Activated B cell treated with CpG ODN at 0.5 μM for 24 hours (primary cell): ENCODE measurements around the gene R3HDM1. TPM values are rescaled to one million over a fixed set of nuclear protein-coding genes. Genes with fewer than 3 reads are reported as not detected.
"Not testable (repeated sequence)": the region's sequence is repeated elsewhere in the genome, so short reads cannot be mapped to it uniquely, and the experiment has no call there.

Source experiments
- ATAC-seq: fragments of 200-7000 bp; cut with Tn5 transposase; one replicate; pipeline ENCODE4 v1.10.0; 2021; ENCODE audit warnings: low read depth, mild to moderate bottlenecking, moderate library complexity
- CTCF ChIA-PET: fragments of 350-600 bp; sonication (Branson Sonifier 250); formaldehyde crosslinking; loops from one replicate; lab custom pipeline; 2021; ENCODE audit warnings: antibody characterized with exemption; lab: Charles Lee
- POLR2A ChIA-PET: fragments of 350-600 bp; sonication (Branson Sonifier 250); formaldehyde crosslinking; loops from one replicate; lab custom pipeline; 2021; ENCODE audit warnings: antibody characterized with exemption; lab: Charles Lee
- DNase-seq: peaks from one replicate; pipeline ENCODE4 v3.0.0; 2022
- H3K27ac Mint-ChIP-seq: one replicate; pipeline ENCODE4 v1.8.0; 2020; ENCODE audit warnings: mixed read lengths
- H3K27me3 Mint-ChIP-seq: one replicate; pipeline ENCODE4 v1.8.0; 2021; ENCODE audit warnings: mixed read lengths
- H3K36me3 Mint-ChIP-seq: one replicate; pipeline ENCODE4 v1.8.0; 2021; ENCODE audit warnings: low read depth, mixed read lengths
- H3K4me1 Mint-ChIP-seq: one replicate; pipeline ENCODE4 v1.8.0; 2021; ENCODE audit warnings: mixed read lengths
- H3K4me3 Mint-ChIP-seq: one replicate; pipeline ENCODE4 v1.8.0; 2020; ENCODE audit warnings: mild to moderate bottlenecking, mixed read lengths
- H3K9me3 Mint-ChIP-seq: one replicate; pipeline ENCODE4 v1.8.0; 2020; ENCODE audit warnings: mixed read lengths
- CTCF ChIP-seq: fragments of 200-600 bp; IDR thresholded peaks from one replicate; pipeline ENCODE4 v1.8.0; 2022; ENCODE audit warnings: antibody characterized with exemption, mild to moderate bottlenecking
- intact Hi-C: fragments of 100-400 bp; cut with micrococcal nuclease; formaldehyde crosslinking; loops from one replicate; pipeline ENCODE4 v1.15.1; 2024
- total RNA-seq: library from RNA; stranded (reverse); gene quantifications from 2 replicates; pipeline ENCODE4 v1.2.3, GENCODE V29; 2022

The R3HDM1 gene
- total RNA-seq, 1 donor from 2014 or later: 49.8 TPM

DNA sequence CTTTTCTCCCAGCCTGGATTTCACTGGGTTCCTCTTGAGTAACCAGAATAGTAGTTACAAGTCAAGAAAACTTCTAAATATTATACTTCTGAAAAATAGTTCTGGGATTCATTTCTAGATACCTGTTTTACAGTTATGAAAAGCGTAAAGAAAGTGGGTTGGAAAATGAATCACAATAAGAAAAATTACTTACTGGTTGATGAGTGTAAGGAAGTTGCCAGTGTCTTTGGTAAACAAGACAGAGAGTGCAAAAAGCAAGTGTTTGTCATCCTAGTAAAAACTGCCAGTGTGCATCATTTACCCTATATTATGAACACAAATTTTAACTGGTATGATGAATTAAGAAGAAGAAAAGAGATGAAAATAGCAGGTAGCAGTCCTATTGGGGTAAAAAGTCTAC lies 88.9 kb downstream of the R3HDM1 start:
- H3K36me3 Mint-ChIP-seq: peaks cover 29% of the 10 kb centered on the region
- H3K4me1 Mint-ChIP-seq: no peaks in the 10 kb centered on the region
- DNase-seq (no peak), ATAC-seq (no peak)
- H3K27ac Mint-ChIP-seq: no peak overlapping the region
- no peak for TF ChIP-seq CTCF
- intact Hi-C loops: no loop called here
- CTCF ChIA-PET: no interaction called here
- H3K4me3 Mint-ChIP-seq: no peak overlapping the region
- POLR2A ChIA-PET: no interaction called here
- no peaks in the 10 kb centered on the region for H3K9me3 Mint-ChIP-seq
- no peaks in the 10 kb centered on the region for H3K27me3 Mint-ChIP-seq

DNA sequence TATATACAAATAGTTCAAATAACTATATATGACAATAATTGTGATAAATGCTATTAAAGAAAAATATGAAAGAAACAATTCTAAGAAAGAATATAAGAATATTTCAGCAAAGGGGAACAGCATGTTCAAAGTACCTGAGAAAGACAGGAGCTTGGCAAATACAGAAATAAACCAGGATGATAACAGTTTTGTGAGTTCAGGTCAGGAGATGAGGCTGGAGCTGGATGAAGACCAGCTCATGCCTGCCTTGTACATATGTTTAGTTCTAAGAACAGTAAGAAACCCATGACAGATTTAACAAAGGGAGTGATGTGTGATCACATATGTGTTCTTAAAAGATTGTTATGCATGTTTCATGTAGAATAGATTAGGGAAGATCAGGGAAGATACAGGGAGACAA lies 98.2 kb downstream of the R3HDM1 start:
- H3K27me3 Mint-ChIP-seq: no peaks in the 10 kb centered on the region
- ChIA-PET CTCF (no interaction called here), POLR2A (no interaction called here)
- no peak for TF ChIP-seq CTCF
- intact Hi-C loops: no loop called here
- ATAC-seq (no peak), DNase-seq (no peak)
- no peaks in the 10 kb centered on the region for H3K9me3 Mint-ChIP-seq
- H3K4me1 Mint-ChIP-seq: no peaks in the 10 kb centered on the region
- peaks cover 15% of the 10 kb centered on the region for H3K36me3 Mint-ChIP-seq
- H3K4me3 Mint-ChIP-seq: no peak overlapping the region
- no peak overlapping the region for H3K27ac Mint-ChIP-seq

DNA sequence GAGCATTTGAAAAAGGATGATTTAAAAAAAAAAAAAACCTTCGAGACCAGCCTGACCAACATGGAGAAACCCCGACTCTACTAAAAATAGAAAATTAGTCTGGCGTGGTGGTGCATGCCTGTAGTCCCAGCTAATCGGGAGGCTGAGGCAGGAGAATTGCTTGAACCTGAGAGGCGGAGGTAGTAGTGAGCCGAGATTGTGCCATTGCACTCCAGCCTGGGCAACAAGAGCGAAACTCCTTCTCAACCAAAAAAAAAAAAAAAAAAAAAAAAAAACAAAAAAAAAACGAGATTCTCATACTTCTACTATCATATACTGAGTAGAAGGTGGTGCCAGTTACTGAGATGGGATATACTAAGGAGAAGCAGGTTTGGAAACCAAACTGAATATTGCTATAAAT lies 98.8 kb downstream of the R3HDM1 start:
- ATAC-seq, intact Hi-C loops, DNase-seq, H3K9me3 Mint-ChIP-seq, H3K27ac Mint-ChIP-seq, H3K27me3 Mint-ChIP-seq, H3K4me3 Mint-ChIP-seq, POLR2A ChIA-PET, H3K4me1 Mint-ChIP-seq: not testable (repeated sequence)
- peaks cover 11% of the 10 kb centered on the region for H3K36me3 Mint-ChIP-seq
- CTCF ChIA-PET: interaction anchor here (0.6 kb wide), 1 partner anchor 104 kb away, joined by 3 read pairs; no protein-coding TSS in a partner anchor

DNA sequence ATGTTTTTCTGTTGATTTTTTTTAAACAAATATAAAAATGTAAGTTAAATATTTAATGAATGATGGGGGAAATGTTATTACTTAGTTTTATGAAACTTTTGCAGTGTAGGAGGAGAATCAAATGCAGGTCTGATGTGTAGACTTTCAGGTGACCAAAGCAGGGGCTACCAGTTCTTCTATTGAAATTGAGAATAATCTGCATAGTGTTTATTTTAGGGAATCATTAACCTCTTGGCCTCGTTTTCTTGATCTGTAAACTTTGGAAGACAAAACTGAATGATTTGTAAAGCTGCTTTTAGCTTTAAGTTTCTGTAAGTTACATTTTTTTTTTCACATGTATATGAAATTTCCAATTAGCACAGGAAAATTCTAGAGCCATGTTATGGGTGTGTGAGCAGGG lies 99.2 kb downstream of the R3HDM1 start:
- Mint-ChIP-seq H3K27me3 (no peaks in the 10 kb centered on the region), H3K4me3 (no peak overlapping the region), H3K36me3 (peaks cover 13% of the 10 kb centered on the region), H3K9me3 (no peaks in the 10 kb centered on the region), H3K4me1 (no peaks in the 10 kb centered on the region), H3K27ac (no peak overlapping the region)
- no peak for TF ChIP-seq CTCF
- ChIA-PET POLR2A (no interaction called here), CTCF (interaction anchor here (0.6 kb wide), 1 partner anchor 104 kb away, joined by 3 read pairs; no protein-coding TSS in a partner anchor)
- DNase-seq (no peak), ATAC-seq (no peak)
- intact Hi-C loops: no loop called here

GRCh38 chr2:135633582-135633981 lies 102.3 kb downstream of the R3HDM1 start:
- Mint-ChIP-seq H3K27ac (no peak overlapping the region), H3K4me1 (no peaks in the 10 kb centered on the region), H3K9me3 (no peaks in the 10 kb centered on the region), H3K4me3 (no peak overlapping the region), H3K36me3 (peaks cover 39% of the 10 kb centered on the region), H3K27me3 (no peaks in the 10 kb centered on the region)
- ChIA-PET CTCF (no interaction called here), POLR2A (no interaction called here)
- no peak for TF ChIP-seq CTCF
- intact Hi-C loops: no loop called here
- ATAC-seq (no peak), DNase-seq (no peak)
